Measurements from ENCODE around the gene NAV1. TPM values are rescaled to one million over a fixed set of nuclear protein-coding genes. Genes with fewer than 3 reads are reported as not detected.
A peak's percentile ranks its signal among the peaks of the same experiment; 100 is the strongest.

NAV1 gene
- total and polyA plus RNA-seq, 7 donors, result 1.8 to 13.3 (median 8.4) TPM

- H3K9me3 ChIP-seq, result no peaks in the 10 kb centered on the region
- no peak for TF ChIP-seq CTCF (IDR thresholded peaks at IDR 0.05)
- WGBS, 3 donors, result 61 to 67% (median 62%) methylated on average over 18 of the region's 18 CpGs
- no peaks in the 10 kb centered on the region for H3K27me3 ChIP-seq (ENCODE audit: insufficient read depth in 3 of 3, low read length in 2 of 3)
- intact Hi-C loops (cut with DNase I), result loop anchor here in 1 of 2 donors (5.0 kb wide), 2 partner anchors 54 to 89 kb away; no protein-coding TSS in a partner anchor
- H3K27ac ChIP-seq, result peak overlapping the region; percentile 3
- DNase-seq (no peak), ATAC-seq (peak in 3 of 4 donors; percentile 26 to 57 (median 33))
- no peaks in the 10 kb centered on the region for H3K36me3 ChIP-seq (ENCODE audit: insufficient read depth in 1 of 2, low read depth in 1 of 2)
- H3K4me3 ChIP-seq, result no peak overlapping the region
- H3K4me1 ChIP-seq, result peaks cover 4% of the 10 kb centered on the region
These were observed 23.9 kb downstream of the NAV1 start for GRCh38 chr1:201562659-201563405.

- Histone ChIP-seq H3K4me3 (no peak overlapping the region), H3K9me3 (no peaks in the 10 kb centered on the region), H3K27ac (no peak overlapping the region), H3K4me1 (peaks cover 8% of the 10 kb centered on the region), H3K27me3 (ENCODE audit: insufficient read depth in 3 of 3, low read length in 2 of 3) (no peaks in the 10 kb centered on the region), H3K36me3 (ENCODE audit: insufficient read depth in 1 of 2, low read depth in 1 of 2) (no peaks in the 10 kb centered on the region)
- DNase-seq (no peak), ATAC-seq (no peak)
- intact Hi-C loops (cut with DNase I), result loop anchor here in 1 of 2 donors (5.0 kb wide), 2 partner anchors 54 to 89 kb away; no protein-coding TSS in a partner anchor
- WGBS, 3 donors, result 64 to 74% (median 69%) methylated on average over 2 of the region's 2 CpGs
- TF ChIP-seq CTCF (IDR thresholded peaks at IDR 0.05), result no peak
These were observed 24.5 kb downstream of the NAV1 start for GRCh38 chr1:201563406-201563780.

DNA sequence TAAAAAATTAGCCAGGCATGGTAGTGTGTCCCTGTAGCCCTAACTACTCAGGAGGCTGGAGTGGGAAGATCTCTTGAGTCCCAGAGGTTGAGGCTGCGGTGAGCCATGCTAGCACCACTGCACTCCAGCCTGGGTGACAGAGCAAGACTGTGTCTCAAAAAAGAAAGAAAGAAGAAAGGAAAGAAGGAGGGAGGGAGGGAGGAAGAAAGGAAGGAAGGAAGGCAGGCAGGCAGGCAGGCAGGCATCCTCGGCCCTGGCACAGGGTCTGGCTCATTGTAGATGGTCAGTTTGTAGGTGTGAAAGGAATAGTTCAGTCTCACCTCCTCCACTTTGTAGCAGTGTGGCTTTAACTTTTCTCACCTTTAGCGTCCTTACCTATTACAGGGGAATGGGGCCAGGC, 25.0 kb downstream of the NAV1 start:
- Histone ChIP-seq H3K4me1 (peaks cover 8% of the 10 kb centered on the region), H3K27me3 (ENCODE audit: insufficient read depth in 3 of 3, low read length in 2 of 3) (no peaks in the 10 kb centered on the region), H3K4me3 (no peak overlapping the region), H3K36me3 (ENCODE audit: insufficient read depth in 1 of 2, low read depth in 1 of 2) (no peaks in the 10 kb centered on the region), H3K9me3 (no peaks in the 10 kb centered on the region), H3K27ac (no peak overlapping the region)
- ATAC-seq (no peak), DNase-seq (no peak)
- 84 to 93% (median 90%) methylated on average over 3 of the region's 3 CpGs for WGBS, 3 donors
- intact Hi-C loops (cut with DNase I), result loop anchor here in 1 of 2 donors (5.0 kb wide), 2 partner anchors 53 to 88 kb away; no protein-coding TSS in a partner anchor
- no peak for TF ChIP-seq CTCF (IDR thresholded peaks at IDR 0.05)

DNA sequence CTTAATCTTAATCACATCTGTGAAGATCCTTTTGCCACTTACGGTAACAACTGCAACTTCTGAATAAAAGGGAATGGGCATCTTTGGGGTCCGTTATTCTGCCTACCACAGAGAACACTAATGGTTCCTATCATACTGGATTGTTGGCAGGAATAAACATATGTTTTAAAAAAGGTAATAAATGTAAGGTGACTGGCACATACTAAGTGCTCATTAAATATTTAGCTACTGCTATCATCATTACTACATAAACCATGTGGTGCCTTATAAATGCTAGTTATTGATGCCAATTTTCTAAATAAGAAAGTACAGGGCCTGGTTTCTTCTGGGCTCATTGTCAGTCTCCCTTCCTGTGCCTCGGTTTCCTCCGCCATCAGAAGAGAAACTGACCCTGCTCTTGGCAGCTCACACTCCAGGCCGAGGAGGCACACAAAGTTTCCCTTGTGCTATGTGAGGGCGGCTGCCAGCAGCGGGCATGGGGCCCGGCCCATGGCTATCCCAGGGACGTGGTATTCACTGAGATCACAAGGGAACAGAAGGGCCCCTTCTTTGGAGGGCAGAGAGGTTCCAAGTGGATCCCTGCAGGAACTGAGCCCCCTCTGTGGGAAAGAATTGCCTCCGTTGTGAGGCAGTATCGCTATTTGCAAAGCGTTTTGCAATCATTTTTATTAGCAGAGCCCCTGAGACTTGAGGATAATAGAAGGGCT, 26.2 kb downstream of the NAV1 start:
- peak; percentile 45 to 66 (median 56) for ATAC-seq
- DNase-seq, result peak in 1 of 2 donors; percentile 56
- Histone ChIP-seq H3K9me3 (no peaks in the 10 kb centered on the region), H3K4me1 (peaks cover 8% of the 10 kb centered on the region), H3K36me3 (ENCODE audit: insufficient read depth in 1 of 2, low read depth in 1 of 2) (no peaks in the 10 kb centered on the region), H3K4me3 (no peak overlapping the region), H3K27me3 (ENCODE audit: insufficient read depth in 3 of 3, low read length in 2 of 3) (no peaks in the 10 kb centered on the region), H3K27ac (no peak overlapping the region)
- WGBS, 3 donors, result 29 to 34% (median 33%) methylated on average over 12 of the region's 12 CpGs
- no peak for TF ChIP-seq CTCF (IDR thresholded peaks at IDR 0.05)
- intact Hi-C loops (cut with DNase I), result no loop called here
